Measurements from ENCODE around the gene NAMPT. TPM values are rescaled to one million over a fixed set of nuclear protein-coding genes. Genes with fewer than 3 reads are reported as not detected.
"Not testable (repeated sequence)": the region's sequence is repeated elsewhere in the genome, so short reads cannot be mapped to it uniquely, and the experiment has no call there.

The NAMPT gene
- polyA plus RNA-seq, 2 of the 4 experiments (the other 2 are of a cell fraction), result 213 to 274 TPM

DNA sequence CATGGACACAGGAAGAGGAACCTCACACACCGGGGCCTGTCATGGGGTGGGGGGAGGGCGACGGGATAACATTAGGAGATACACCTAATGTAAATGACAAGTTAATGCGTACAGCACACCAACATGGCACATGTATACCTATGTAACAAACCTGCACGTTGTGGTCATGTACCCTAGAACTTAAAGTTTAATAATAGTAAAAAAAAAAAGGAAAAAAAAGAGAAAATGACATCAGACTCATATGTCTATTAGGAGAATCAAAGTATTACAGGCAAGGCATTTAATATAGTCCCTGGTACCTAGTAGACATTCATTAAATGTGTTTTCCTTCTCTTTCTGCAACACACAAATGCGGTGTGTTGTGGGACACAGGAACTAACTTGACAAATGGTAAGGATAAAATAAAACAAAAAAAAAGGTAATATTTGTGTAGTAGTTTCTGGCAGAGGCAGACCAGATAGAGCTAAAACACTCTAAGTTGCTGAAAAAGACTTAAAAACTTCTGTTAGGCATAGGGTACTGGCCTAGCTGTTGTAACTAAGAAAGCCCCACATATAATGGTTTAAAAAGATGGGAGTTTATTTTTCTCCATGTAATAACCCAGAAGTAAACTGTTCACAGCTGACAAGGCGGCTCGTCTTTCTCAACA lies 68.8 kb downstream of the NAMPT start:
- Histone ChIP-seq H3K4me2 (peak overlapping the region; percentile 86), H3K4me3 (no peak overlapping the region), H3K27ac (peak overlapping the region; percentile 80 to 87), H3K4me1 (peaks cover 22% of the 10 kb centered on the region), H3K9me3 (no peaks in the 10 kb centered on the region)
- ChIA-PET POLR2A (interaction anchor here (1.7 kb wide), 1 partner anchor 69 kb away, joined by 11 read pairs; the partner anchor contains the start of gene NAMPT), CTCF (interaction anchor here (0.9 to 2.6 kb wide), 4 partner anchors 9 to 39 kb away, joined by 3 to 14 read pairs (median 6); no protein-coding TSS in a partner anchor)
- ATAC-seq (peak; percentile 48 to 61; a peak in 5 of 6 replicates), FAIRE-seq (no peak), DNase-seq (ENCODE audit: low read depth in 1 of 2, low spot score in 1 of 2) (no peak)
- TF ChIP-seq RCOR1 (IDR thresholded peaks at IDR 0.05; ENCODE audit: low read depth, low read length) (no peak), KDM1A (IDR thresholded peaks at IDR 0.05; ENCODE audit: low read depth) (no peak)
- WGBS (ENCODE audit: missing lambda C conversion rate), result 67% methylated on average over 8 of the region's 8 CpGs

DNA sequence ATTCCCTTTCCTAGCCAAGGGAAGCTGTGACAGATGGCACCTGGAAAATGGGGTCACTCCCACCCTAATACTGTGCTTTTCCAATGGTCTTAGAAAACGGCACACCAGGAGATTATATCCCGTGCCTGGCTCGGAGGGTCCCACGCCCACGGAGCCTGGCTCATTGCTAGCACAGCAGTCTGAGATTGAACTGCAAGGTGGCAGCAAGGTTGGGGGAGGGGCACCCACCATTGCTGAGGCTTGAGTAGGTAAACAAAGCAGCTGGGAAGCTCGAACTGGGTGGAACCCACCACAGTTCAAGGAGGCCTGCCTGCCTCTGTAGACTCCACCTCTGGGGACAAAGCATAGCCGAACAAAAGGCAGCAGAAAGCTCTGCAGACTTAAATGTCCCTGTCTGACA lies 75.8 kb downstream of the NAMPT start:
- H3K9me3 ChIP-seq; FAIRE-seq; ATAC-seq; H3K4me3 ChIP-seq; POLR2A ChIA-PET; H3K27ac ChIP-seq; H3K4me2 ChIP-seq; DNase-seq (ENCODE audit: low read depth in 1 of 2, low spot score in 1 of 2); H3K4me1 ChIP-seq: not testable (repeated sequence)
- 71% methylated on average over 6 of the region's 7 CpGs for WGBS (ENCODE audit: missing lambda C conversion rate)
- CTCF ChIA-PET, result interaction anchor here (0.7 to 4.2 kb wide), 4 partner anchors 20 to 253 kb away, joined by 3 to 14 read pairs (median 4); no protein-coding TSS in a partner anchor

DNA sequence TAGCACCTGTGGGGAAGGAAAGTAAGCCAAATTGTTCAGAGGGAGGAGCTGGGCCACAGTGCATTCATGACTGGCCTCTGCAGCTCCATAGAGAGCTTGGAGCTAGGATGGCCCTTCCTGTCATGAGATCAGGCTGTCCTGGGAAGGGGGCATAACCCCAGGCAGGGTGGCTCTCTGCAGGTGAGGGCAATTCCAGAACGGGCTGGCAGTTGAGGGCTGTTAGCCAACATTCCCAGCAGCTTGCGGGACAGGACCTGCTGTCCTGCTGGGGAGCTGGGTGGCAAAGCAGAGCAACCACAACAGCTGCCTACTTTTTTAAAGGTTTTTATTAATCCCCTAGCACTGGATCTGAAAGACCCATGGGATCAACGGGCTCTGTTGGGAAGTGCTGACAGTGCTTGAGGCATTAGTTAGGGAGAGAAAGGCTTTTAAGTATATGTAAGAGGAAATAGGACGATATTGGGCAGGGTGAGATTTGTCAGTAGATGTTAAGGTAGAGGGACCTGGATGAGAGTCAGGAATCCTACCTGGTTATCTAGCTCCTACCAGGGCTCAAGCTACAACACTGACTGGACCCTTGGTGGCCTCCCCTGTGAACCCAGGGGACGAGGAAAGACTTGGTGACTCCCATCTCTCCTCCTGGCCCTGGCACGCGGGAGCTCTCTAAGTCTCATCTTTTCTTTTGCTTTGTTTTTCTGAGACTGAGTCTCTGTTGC lies 77.8 kb downstream of the NAMPT start:
- no peak overlapping the region for H3K4me2 ChIP-seq
- no peak overlapping the region for H3K4me3 ChIP-seq
- H3K4me1 ChIP-seq, result no peaks in the 10 kb centered on the region
- POLR2A ChIA-PET, result no interaction called here
- no peaks in the 10 kb centered on the region for H3K9me3 ChIP-seq
- ATAC-seq, result no peak
- no peak for TF ChIP-seq HDAC2 (IDR thresholded peaks at IDR 0.05)
- no peak for TF ChIP-seq NPAS2 (CRISPR knock-in tag; IDR thresholded peaks at IDR 0.05; ENCODE audit: borderline replicate concordance)
- TF ChIP-seq NFE2L2 (conservative IDR thresholded peaks at IDR 0.05; ENCODE audit: low read length), result no peak
- TF ChIP-seq MYC (IDR thresholded peaks at IDR 0.05; ENCODE audit: borderline replicate concordance, low read length), result no peak
- no peak for TF ChIP-seq HOXB13 (CRISPR knock-in tag; IDR thresholded peaks at IDR 0.05; ENCODE audit: low read depth)
- TF ChIP-seq FOSB (CRISPR knock-in tag; IDR thresholded peaks at IDR 0.05), result no peak
- TF ChIP-seq KDM1A (IDR thresholded peaks at IDR 0.05; ENCODE audit: low read depth), result no peak
- TF ChIP-seq MAZ (IDR thresholded peaks at IDR 0.05; ENCODE audit: borderline replicate concordance, low read depth, low read length), result no peak
- TF ChIP-seq RNF2 (IDR thresholded peaks at IDR 0.05; ENCODE audit: borderline replicate concordance, low read depth), result no peak
- no peak for TF ChIP-seq ESRRA (IDR thresholded peaks at IDR 0.05; ENCODE audit: borderline replicate concordance, low read length)
- TF ChIP-seq, protein P1, sequence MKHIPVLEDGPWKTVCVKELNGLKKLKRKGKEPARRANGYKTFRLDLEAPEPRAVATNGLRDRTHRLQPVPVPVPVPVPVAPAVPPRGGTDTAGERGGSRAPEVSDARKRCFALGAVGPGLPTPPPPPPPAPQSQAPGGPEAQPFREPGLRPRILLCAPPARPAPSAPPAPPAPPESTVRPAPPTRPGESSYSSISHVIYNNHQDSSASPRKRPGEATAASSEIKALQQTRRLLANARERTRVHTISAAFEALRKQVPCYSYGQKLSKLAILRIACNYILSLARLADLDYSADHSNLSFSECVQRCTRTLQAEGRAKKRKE (CRISPR knock-in tag; IDR thresholded peaks at IDR 0.05; ENCODE audit: low read depth), result no peak
- TF ChIP-seq BHLHE40 (IDR thresholded peaks at IDR 0.05; ENCODE audit: low read depth, low read length), result no peak
- TF ChIP-seq, protein P2, sequence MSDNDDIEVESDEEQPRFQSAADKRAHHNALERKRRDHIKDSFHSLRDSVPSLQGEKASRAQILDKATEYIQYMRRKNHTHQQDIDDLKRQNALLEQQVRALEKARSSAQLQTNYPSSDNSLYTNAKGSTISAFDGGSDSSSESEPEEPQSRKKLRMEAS (IDR thresholded peaks at IDR 0.05), result no peak
- TF ChIP-seq, protein P3, sequence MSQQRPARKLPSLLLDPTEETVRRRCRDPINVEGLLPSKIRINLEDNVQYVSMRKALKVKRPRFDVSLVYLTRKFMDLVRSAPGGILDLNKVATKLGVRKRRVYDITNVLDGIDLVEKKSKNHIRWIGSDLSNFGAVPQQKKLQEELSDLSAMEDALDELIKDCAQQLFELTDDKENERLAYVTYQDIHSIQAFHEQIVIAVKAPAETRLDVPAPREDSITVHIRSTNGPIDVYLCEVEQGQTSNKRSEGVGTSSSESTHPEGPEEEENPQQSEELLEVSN (IDR thresholded peaks at IDR 0.05; ENCODE audit: borderline replicate concordance, low read depth), result no peak
- no peak for TF ChIP-seq ZFP36 (IDR thresholded peaks at IDR 0.05; ENCODE audit: borderline replicate concordance, partially characterized antibody)
- TF ChIP-seq, protein P4, sequence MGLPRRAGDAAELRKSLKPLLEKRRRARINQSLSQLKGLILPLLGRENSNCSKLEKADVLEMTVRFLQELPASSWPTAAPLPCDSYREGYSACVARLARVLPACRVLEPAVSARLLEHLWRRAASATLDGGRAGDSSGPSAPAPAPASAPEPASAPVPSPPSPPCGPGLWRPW (IDR thresholded peaks at IDR 0.05), result no peak
- TF ChIP-seq CHD4 (IDR thresholded peaks at IDR 0.05; ENCODE audit: borderline replicate concordance), result no peak
- no peak for TF ChIP-seq JUN (IDR thresholded peaks at IDR 0.05)
- CTCF ChIA-PET, result interaction anchor here (1.0 to 4.2 kb wide), 6 partner anchors 18 to 586 kb away, joined by 3 to 14 read pairs (median 3); no protein-coding TSS in a partner anchor
- H3K27ac ChIP-seq, result peak overlapping the region in 1 of 2 experiments; percentile 18; a peak in 1 of 6 replicates
- WGBS (ENCODE audit: missing lambda C conversion rate), result 61% methylated on average over 7 of the region's 7 CpGs
- FAIRE-seq, result no peak
- DNase-seq (ENCODE audit: low read depth in 1 of 2, low spot score in 1 of 2), result no peak

Measured in A549 (cell line).